Body of pancreas (tissue), 4 donors: ENCODE measurements around the gene TPST1. TPM values are rescaled to one million over a fixed set of nuclear protein-coding genes. Genes with fewer than 3 reads are reported as not detected.

Experiments
- ATAC-seq: fragments of 150-250 bp; one replicate; pipeline ENCODE4 v1.9.1; 2016
- DNase-seq, 4 donors: peaks; one replicate each; pipeline ENCODE4 v3.0.0-alpha.2; 2019
- H3K27ac ChIP-seq, 4 donors: fragments of 200-600 bp; sonication (generic); 1 replicate in 3 of 4; 2 replicates in 1 of 4; pipeline versions ENCODE4 v1.5.1 to v1.6.1; 2016 to 2019; ENCODE audit warnings: mild to moderate bottlenecking in 1 of 4, mixed read lengths in 1 of 4, moderate library complexity in 1 of 4
- H3K27me3 ChIP-seq, 2 donors: fragments of 200-600 bp; sonication (generic); one replicate each; pipeline ENCODE4 v1.6.0; 2016; ENCODE audit warnings: mild to moderate bottlenecking in 1 of 2
- H3K36me3 ChIP-seq, 2 donors: fragments of 200-600 bp; sonication (generic); replicated peaks in 1 of 2; 2 replicates each; pipeline ENCODE4 v1.5.1; 2016; ENCODE audit warnings: low read depth in 2 of 2; ENCODE audit not compliant: insufficient read depth in 1 of 2
- H3K4me1 ChIP-seq: fragments of 200-600 bp; sonication (generic); one replicate; pipeline ENCODE4 v1.6.0; 2016
- H3K4me3 ChIP-seq, 2 donors: fragments of 200-600 bp; sonication (generic); 1 replicate in 1 of 2; 2 replicates in 1 of 2; pipeline ENCODE4 v1.5.1; 2016 to 2019
- H3K9me3 ChIP-seq, 3 donors: fragments of 200-600 bp; sonication (generic); 1 replicate in 2 of 3; 2 replicates in 1 of 3; pipeline ENCODE4 v1.5.1; 2016
- POLR2A ChIP-seq, 3 donors: fragments of 450-650 bp; IDR thresholded peaks; one replicate each; pipeline ENCODE4 v1.6.1; 2016; ENCODE audit warnings: antibody characterized with exemption in 3 of 3, mild to moderate bottlenecking in 2 of 3
- WGBS, 2 donors: methylation state at CpG; one replicate each; pipeline ENCODE4 v1.1.5; 2017; 5-methylcytosine and 5-hydroxymethylcytosine counted together
- intact Hi-C: fragments of 100-400 bp; cut with DNase I; formaldehyde crosslinking; loops from one replicate; pipeline ENCODE4 v1.15.1; 2023
- total RNA-seq, 2 donors: library from RNA; depleted of rRNA; stranded (reverse); fragments of >200 nt; gene quantifications; one replicate each; pipeline ENCODE4 v1.1.0, GENCODE V29; 2016
- TF ChIP-seq, protein P1 (sequence below), 7 experiments: fragments of 450-650 bp in 4 of 7; fragments of 200-600 bp in 3 of 7; sonication (generic) in 3 of 7; IDR thresholded peaks; one replicate each; pipeline ENCODE4 v1.5.1; 2016 to 2019; ENCODE audit warnings: antibody characterized with exemption in 7 of 7

The TPST1 gene
- total RNA-seq, 2 donors from 2014 or later: 12.5 to 16.5 TPM

GRCh38 chr7:66233638-66234037 is 28.5 kb downstream of the TPST1 start:
- ATAC-seq (no peak), DNase-seq (no peak)
- Histone ChIP-seq H3K4me3 (no peak overlapping the region), H3K27ac (no peak overlapping the region), H3K9me3 (no peaks in the 10 kb centered on the region), H3K36me3 (no peaks in the 10 kb centered on the region), H3K27me3 (no peaks in the 10 kb centered on the region), H3K4me1 (peaks cover 21% of the 10 kb centered on the region)
- intact Hi-C loops: no loop called here
- TF ChIP-seq, protein P1, sequence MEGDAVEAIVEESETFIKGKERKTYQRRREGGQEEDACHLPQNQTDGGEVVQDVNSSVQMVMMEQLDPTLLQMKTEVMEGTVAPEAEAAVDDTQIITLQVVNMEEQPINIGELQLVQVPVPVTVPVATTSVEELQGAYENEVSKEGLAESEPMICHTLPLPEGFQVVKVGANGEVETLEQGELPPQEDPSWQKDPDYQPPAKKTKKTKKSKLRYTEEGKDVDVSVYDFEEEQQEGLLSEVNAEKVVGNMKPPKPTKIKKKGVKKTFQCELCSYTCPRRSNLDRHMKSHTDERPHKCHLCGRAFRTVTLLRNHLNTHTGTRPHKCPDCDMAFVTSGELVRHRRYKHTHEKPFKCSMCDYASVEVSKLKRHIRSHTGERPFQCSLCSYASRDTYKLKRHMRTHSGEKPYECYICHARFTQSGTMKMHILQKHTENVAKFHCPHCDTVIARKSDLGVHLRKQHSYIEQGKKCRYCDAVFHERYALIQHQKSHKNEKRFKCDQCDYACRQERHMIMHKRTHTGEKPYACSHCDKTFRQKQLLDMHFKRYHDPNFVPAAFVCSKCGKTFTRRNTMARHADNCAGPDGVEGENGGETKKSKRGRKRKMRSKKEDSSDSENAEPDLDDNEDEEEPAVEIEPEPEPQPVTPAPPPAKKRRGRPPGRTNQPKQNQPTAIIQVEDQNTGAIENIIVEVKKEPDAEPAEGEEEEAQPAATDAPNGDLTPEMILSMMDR (IDR thresholded peaks at IDR 0.05): no peak
- no peak for TF ChIP-seq POLR2A (IDR thresholded peaks at IDR 0.05)
- 85 to 92% methylated on average over 5 of the region's 5 CpGs for WGBS, 2 donors

- Histone ChIP-seq H3K27me3 (no peaks in the 10 kb centered on the region), H3K27ac (peak overlapping the region in 1 of 4 donors; percentile 73), H3K4me1 (peaks cover 30% of the 10 kb centered on the region), H3K4me3 (no peak overlapping the region), H3K9me3 (no peaks in the 10 kb centered on the region), H3K36me3 (no peaks in the 10 kb centered on the region)
- DNase-seq (no peak), ATAC-seq (no peak)
- no peak for TF ChIP-seq POLR2A (IDR thresholded peaks at IDR 0.05)
- TF ChIP-seq, protein P1 (IDR thresholded peaks at IDR 0.05): no peak
- intact Hi-C loops: no loop called here
- WGBS, 2 donors: 89 to 94% methylated on average over 2 of the region's 2 CpGs
Measured at GRCh38 chr7:66236713-66237303, 31.7 kb downstream of the TPST1 start.

GRCh38 chr7:66237906-66238772 is 33.0 kb downstream of the TPST1 start:
- DNase-seq (peak; percentile 14 to 49 (median 27)), ATAC-seq (peak; percentile 70)
- Histone ChIP-seq H3K27me3 (no peaks in the 10 kb centered on the region), H3K4me1 (peaks cover 30% of the 10 kb centered on the region), H3K4me3 (no peak overlapping the region), H3K27ac (peak overlapping the region; percentile 25 to 73 (median 52)), H3K9me3 (no peaks in the 10 kb centered on the region), H3K36me3 (no peaks in the 10 kb centered on the region)
- TF ChIP-seq, protein P1 (IDR thresholded peaks at IDR 0.05): no peak
- peak in 2 of 3 donors; percentile 23 to 33 for TF ChIP-seq POLR2A (IDR thresholded peaks at IDR 0.05)
- WGBS, 2 donors: 13 to 21% methylated on average over 6 of the region's 6 CpGs
- intact Hi-C loops: no loop called here

GRCh38 chr7:66238773-66239466 is 33.8 kb downstream of the TPST1 start:
- intact Hi-C loops: no loop called here
- DNase-seq: no peak
- no peak overlapping the region for H3K4me3 ChIP-seq
- H3K27ac ChIP-seq: peak overlapping the region; percentile 25 to 73 (median 52)
- H3K9me3 ChIP-seq: no peaks in the 10 kb centered on the region
- WGBS, 2 donors: 69 to 75% methylated on average over 5 of the region's 5 CpGs
- ATAC-seq: peak; percentile 34
- peaks cover 26% of the 10 kb centered on the region for H3K4me1 ChIP-seq
- no peaks in the 10 kb centered on the region for H3K36me3 ChIP-seq
- TF ChIP-seq, protein P1 (IDR thresholded peaks at IDR 0.05): no peak
- TF ChIP-seq POLR2A (IDR thresholded peaks at IDR 0.05): no peak
- H3K27me3 ChIP-seq: no peaks in the 10 kb centered on the region
